Measurements from ENCODE around the gene ACRBP. TPM values are rescaled to one million over a fixed set of nuclear protein-coding genes. Genes with fewer than 3 reads are reported as not detected.

ACRBP gene
- total RNA-seq, 1 donor from 2014 or later = 1.5 TPM

GRCh38 chr12:6667559-6668210 is 20.5 kb upstream of the ACRBP start:
- Mint-ChIP-seq H3K4me1 (ENCODE audit: low read depth) (peaks cover 9% of the 10 kb centered on the region), H3K9me3 (no peaks in the 10 kb centered on the region), H3K27me3 (ENCODE audit: low read depth) (no peaks in the 10 kb centered on the region), H3K27ac (no peak overlapping the region), H3K36me3 (ENCODE audit: low read depth) (peaks cover 68% of the 10 kb centered on the region), H3K4me3 (ENCODE audit: low read depth) (no peak overlapping the region)
- intact Hi-C loops (cut with micrococcal nuclease) = no loop called here
- DNase-seq (ENCODE audit: low spot score) = no peak

- Mint-ChIP-seq H3K36me3 (ENCODE audit: low read depth) (peaks cover 54% of the 10 kb centered on the region), H3K27ac (no peak overlapping the region), H3K9me3 (no peaks in the 10 kb centered on the region), H3K4me1 (ENCODE audit: low read depth) (peaks cover 17% of the 10 kb centered on the region), H3K27me3 (ENCODE audit: low read depth) (no peaks in the 10 kb centered on the region), H3K4me3 (ENCODE audit: low read depth) (no peak overlapping the region)
- DNase-seq (ENCODE audit: low spot score) = no peak
- intact Hi-C loops (cut with micrococcal nuclease) = no loop called here
These were observed 19.0 kb upstream of the ACRBP start for GRCh38 chr12:6666211-6666610.

- H3K27ac Mint-ChIP-seq = peak overlapping the region; percentile 47
- H3K9me3 Mint-ChIP-seq = no peaks in the 10 kb centered on the region
- intact Hi-C loops (cut with micrococcal nuclease) = no loop called here
- no peaks in the 10 kb centered on the region for H3K27me3 Mint-ChIP-seq (ENCODE audit: low read depth)
- peaks cover 17% of the 10 kb centered on the region for H3K4me1 Mint-ChIP-seq (ENCODE audit: low read depth)
- no peak overlapping the region for H3K4me3 Mint-ChIP-seq (ENCODE audit: low read depth)
- no peak for DNase-seq (ENCODE audit: low spot score)
- peaks cover 40% of the 10 kb centered on the region for H3K36me3 Mint-ChIP-seq (ENCODE audit: low read depth)
These were observed 17.7 kb upstream of the ACRBP start for GRCh38 chr12:6664902-6665301.

DNA sequence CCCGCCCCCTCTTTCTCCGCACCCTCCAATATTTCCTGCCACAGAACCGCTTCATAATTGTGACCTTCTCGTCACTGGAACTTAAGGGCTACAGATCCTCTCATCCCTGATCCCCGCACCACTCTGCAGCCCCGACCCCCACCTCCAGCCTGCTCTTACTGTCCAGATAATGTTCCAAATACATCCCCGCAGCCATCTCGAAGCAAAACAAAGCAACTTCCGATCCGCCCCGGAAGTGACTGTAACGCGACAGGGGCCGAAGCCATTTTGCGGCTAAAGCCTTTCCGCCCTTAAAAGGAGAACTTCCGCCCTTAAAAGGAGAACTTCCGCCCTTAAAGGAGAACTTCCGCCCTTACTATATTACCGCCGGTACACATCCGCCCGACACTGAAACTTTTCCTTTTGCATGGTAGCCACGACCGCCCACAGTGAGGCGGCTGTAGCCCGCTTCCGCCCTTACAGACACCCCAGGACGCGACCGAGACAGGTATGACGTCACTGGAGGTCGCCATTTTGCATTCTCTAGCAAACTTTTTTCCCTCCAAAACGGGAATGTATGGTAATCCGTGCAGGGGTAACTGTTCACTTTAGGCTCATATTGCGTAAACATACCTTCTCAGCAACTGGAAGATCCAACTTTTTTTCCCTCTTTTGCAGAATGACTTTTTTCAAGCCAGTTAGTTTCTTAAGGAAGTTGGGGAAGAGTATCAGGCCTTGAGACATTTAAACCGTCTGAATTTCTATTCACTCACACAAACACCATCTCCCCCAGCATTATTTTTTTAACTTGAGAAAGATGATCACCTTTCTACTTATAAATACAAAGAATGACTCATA is 15.9 kb upstream of the ACRBP start, which contains the start of gene ING4:
Gene ING4 (minus strand): TSS at position 214 of the 837 bp plus-strand sequence. CDS start 18 bp downstream, at position 196.
- H3K27me3 Mint-ChIP-seq (ENCODE audit: low read depth) = no peaks in the 10 kb centered on the region
- peaks cover 17% of the 10 kb centered on the region for H3K4me1 Mint-ChIP-seq (ENCODE audit: low read depth)
- H3K9me3 Mint-ChIP-seq = no peaks in the 10 kb centered on the region
- peaks cover 29% of the 10 kb centered on the region for H3K36me3 Mint-ChIP-seq (ENCODE audit: low read depth)
- peak within 1 kb of the TSS; percentile 89 for H3K4me3 Mint-ChIP-seq (ENCODE audit: low read depth)
- intact Hi-C loops (cut with micrococcal nuclease) = loop anchor here (1.0 kb wide), 9 partner anchors 21 to 307 kb away; partner anchors contain the start of genes CHD4, COPS7A, EMG1 and LPAR5
- H3K27ac Mint-ChIP-seq = peak within 1 kb of the TSS; percentile 91
- peak; percentile 96 for DNase-seq (ENCODE audit: low spot score)

DNA sequence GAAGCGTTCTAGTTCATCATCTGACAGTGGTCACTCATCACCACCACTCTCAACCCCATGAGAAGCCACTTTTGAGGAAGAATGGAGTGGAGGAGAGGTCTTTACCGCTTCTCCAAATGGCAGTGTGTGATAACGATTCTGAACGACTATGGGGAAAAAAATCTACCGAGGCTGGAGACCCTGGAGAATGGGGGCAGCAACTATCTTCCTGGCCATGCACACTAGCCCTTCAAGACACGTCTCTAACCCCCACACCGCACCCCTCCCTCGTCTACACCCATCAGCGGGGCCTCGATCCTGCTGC is 15.3 kb upstream of the ACRBP start:
- Mint-ChIP-seq H3K27me3 (ENCODE audit: low read depth) (no peaks in the 10 kb centered on the region), H3K4me3 (ENCODE audit: low read depth) (peak overlapping the region; percentile 89), H3K9me3 (no peaks in the 10 kb centered on the region), H3K27ac (peak overlapping the region; percentile 91), H3K4me1 (ENCODE audit: low read depth) (peaks cover 17% of the 10 kb centered on the region), H3K36me3 (ENCODE audit: low read depth) (peaks cover 24% of the 10 kb centered on the region)
- intact Hi-C loops (cut with micrococcal nuclease) = no loop called here
- DNase-seq (ENCODE audit: low spot score) = no peak

DNA sequence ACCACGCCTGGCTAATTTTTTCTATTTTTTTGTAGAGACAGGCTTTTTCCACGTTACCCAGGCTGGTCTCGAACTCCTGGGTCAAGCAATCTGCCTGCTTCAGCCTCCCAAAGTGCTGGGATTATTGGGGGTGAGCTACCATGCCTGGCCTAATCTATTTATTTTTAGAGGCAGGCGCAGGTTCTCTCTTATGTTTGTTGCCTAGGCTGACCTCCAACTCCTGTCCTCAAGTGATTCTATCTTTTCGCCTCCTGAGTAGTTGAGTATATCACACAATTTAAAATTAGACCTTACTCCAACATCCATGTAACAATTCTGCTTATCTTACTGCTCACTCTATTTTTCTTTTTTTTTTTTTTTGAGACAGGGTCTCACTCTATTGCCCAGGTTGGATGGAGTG is 6.8 kb upstream of the ACRBP start:
- no peaks in the 10 kb centered on the region for H3K27me3 Mint-ChIP-seq (ENCODE audit: low read depth)
- no peak for DNase-seq (ENCODE audit: low spot score)
- no peaks in the 10 kb centered on the region for H3K9me3 Mint-ChIP-seq
- intact Hi-C loops (cut with micrococcal nuclease) = no loop called here
- H3K27ac Mint-ChIP-seq = no peak overlapping the region
- H3K4me1 Mint-ChIP-seq (ENCODE audit: low read depth) = no peaks in the 10 kb centered on the region
- H3K4me3 Mint-ChIP-seq (ENCODE audit: low read depth) = no peak overlapping the region
- H3K36me3 Mint-ChIP-seq (ENCODE audit: low read depth) = peaks cover 55% of the 10 kb centered on the region

DNA sequence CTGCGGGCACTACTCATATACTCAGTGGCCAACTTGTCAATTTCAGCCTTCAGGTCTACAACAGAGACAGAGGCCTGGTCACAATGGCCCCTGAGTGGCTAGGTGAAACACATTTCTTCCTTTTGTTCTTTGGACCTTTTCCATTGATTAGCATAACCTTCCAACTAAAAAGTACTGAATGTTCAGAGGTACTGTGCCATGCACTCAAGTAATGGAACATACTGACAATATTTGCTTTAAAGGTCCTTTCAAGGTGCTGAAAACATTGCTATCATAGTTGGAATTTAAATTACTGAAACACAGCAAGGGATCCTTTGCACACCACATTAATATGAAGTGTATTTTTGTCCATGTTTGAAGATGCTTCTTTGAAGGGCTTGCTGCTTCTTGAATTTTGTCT is 6.1 kb upstream of the ACRBP start:
- Mint-ChIP-seq H3K36me3 (ENCODE audit: low read depth) (peaks cover 51% of the 10 kb centered on the region), H3K9me3 (no peaks in the 10 kb centered on the region), H3K27me3 (ENCODE audit: low read depth) (no peaks in the 10 kb centered on the region), H3K27ac (no peak overlapping the region), H3K4me1 (ENCODE audit: low read depth) (no peaks in the 10 kb centered on the region), H3K4me3 (ENCODE audit: low read depth) (no peak overlapping the region)
- no peak for DNase-seq (ENCODE audit: low spot score)
- intact Hi-C loops (cut with micrococcal nuclease) = no loop called here

- no peaks in the 10 kb centered on the region for H3K9me3 Mint-ChIP-seq
- H3K27me3 Mint-ChIP-seq (ENCODE audit: low read depth) = no peaks in the 10 kb centered on the region
- intact Hi-C loops (cut with micrococcal nuclease) = no loop called here
- H3K27ac Mint-ChIP-seq = no peak overlapping the region
- no peak overlapping the region for H3K4me3 Mint-ChIP-seq (ENCODE audit: low read depth)
- H3K36me3 Mint-ChIP-seq (ENCODE audit: low read depth) = peaks cover 57% of the 10 kb centered on the region
- no peak for DNase-seq (ENCODE audit: low spot score)
- no peaks in the 10 kb centered on the region for H3K4me1 Mint-ChIP-seq (ENCODE audit: low read depth)
These were observed 5.2 kb upstream of the ACRBP start for GRCh38 chr12:6652391-6652790.

DNA sequence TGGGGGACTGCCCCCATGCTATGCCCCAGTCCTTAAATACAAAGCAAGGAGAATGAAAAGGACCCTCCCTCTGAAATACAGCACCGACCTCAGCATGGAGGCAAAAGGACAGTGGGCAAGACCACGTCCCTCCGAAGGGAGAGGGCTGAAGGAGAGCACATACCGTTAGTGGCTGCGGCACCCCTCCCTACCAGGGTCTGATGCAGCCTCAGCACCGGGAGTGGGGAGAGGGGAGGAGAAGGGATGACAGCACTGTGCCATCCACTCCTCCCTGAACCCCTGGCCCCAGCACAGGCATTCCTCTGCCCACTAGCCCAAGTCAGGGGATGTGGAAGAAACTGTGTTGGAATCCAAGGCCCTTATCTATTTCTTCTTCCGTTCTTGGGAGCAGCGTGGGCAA is 3.6 kb upstream of the ACRBP start:
- Mint-ChIP-seq H3K27me3 (ENCODE audit: low read depth) (no peaks in the 10 kb centered on the region), H3K4me1 (ENCODE audit: low read depth) (no peaks in the 10 kb centered on the region), H3K4me3 (ENCODE audit: low read depth) (no peak overlapping the region), H3K27ac (no peak overlapping the region), H3K36me3 (ENCODE audit: low read depth) (peaks cover 56% of the 10 kb centered on the region), H3K9me3 (no peaks in the 10 kb centered on the region)
- DNase-seq (ENCODE audit: low spot score) = no peak
- intact Hi-C loops (cut with micrococcal nuclease) = no loop called here

- no peaks in the 10 kb centered on the region for H3K4me1 Mint-ChIP-seq (ENCODE audit: low read depth)
- DNase-seq (ENCODE audit: low spot score) = no peak
- peaks cover 45% of the 10 kb centered on the region for H3K36me3 Mint-ChIP-seq (ENCODE audit: low read depth)
- peaks cover 22% of the 10 kb centered on the region for H3K9me3 Mint-ChIP-seq
- intact Hi-C loops (cut with micrococcal nuclease) = no loop called here
- H3K27me3 Mint-ChIP-seq (ENCODE audit: low read depth) = peaks cover 10% of the 10 kb centered on the region
- H3K4me3 Mint-ChIP-seq (ENCODE audit: low read depth) = peak overlapping the region; percentile 52
- peak overlapping the region; percentile 36 for H3K27ac Mint-ChIP-seq
These were observed 753 bp downstream of the ACRBP start for GRCh38 chr12:6646276-6647082.

DNA sequence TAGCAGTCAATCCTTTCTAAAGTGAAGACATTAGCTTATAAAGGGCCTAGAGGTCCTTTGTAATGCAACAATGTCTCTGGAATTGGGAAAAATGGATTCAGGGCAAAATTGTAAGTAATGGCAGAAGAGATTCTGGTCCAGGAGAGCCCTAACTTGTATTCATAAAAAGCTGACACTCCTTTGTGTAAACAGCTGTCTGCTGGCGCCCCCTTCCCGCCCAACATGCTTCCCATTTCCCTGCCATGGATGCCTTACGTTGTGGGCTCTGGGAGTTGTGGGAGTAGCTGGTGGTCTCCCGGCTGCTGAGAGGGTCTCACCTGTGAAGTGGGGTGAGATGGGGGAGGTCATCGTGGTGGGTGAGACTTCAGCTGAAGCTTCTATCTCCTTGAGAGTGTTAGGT is 2.3 kb downstream of the ACRBP start:
- DNase-seq (ENCODE audit: low spot score) = no peak

DNA sequence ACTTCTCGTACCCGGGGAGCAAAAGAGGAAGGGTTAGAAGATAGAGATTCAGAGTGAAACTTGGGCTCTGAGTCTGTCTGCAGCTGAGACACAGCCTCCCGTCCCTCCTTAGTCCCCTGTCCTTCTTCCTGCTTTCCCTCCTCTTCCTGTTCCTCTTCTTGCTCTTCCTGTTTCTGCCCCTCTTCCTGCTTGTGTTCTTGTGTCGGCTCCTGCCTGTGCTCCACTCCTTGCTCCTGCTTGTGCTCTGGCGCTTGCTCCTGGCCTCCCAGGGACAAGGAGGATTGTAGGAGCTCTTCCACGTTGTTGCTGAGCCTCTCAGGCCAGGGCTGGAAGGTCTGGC is 3.0 kb downstream of the ACRBP start:
- intact Hi-C loops (cut with micrococcal nuclease) = no loop called here
- Mint-ChIP-seq H3K27ac (no peak overlapping the region), H3K36me3 (ENCODE audit: low read depth) (peaks cover 32% of the 10 kb centered on the region), H3K4me1 (ENCODE audit: low read depth) (peaks cover 3% of the 10 kb centered on the region), H3K9me3 (peaks cover 22% of the 10 kb centered on the region), H3K27me3 (ENCODE audit: low read depth) (peaks cover 12% of the 10 kb centered on the region), H3K4me3 (ENCODE audit: low read depth) (no peak overlapping the region)
- no peak for DNase-seq (ENCODE audit: low spot score)

More for the DNA sequence above, 2.3 kb downstream of the ACRBP start:
- Mint-ChIP-seq H3K27ac (no peak overlapping the region), H3K4me1 (ENCODE audit: low read depth) (peaks cover 3% of the 10 kb centered on the region), H3K36me3 (ENCODE audit: low read depth) (peaks cover 32% of the 10 kb centered on the region), H3K4me3 (ENCODE audit: low read depth) (no peak overlapping the region), H3K9me3 (peaks cover 22% of the 10 kb centered on the region), H3K27me3 (ENCODE audit: low read depth) (peaks cover 12% of the 10 kb centered on the region)
- intact Hi-C loops (cut with micrococcal nuclease) = no loop called here

Measured in activated T-helper 2 cell treated with anti-CD3 and anti-CD28 coated beads, Interferon-gamma antibody, Interleukin-2, Interleukin-4, amounts not matched to agents 10 μg/mL and 5 μg/mL and 100 μg/mL, durations not matched to agents 14 hours and 24 hours and 36 hours (primary cell).